NK-92 (cell line): Measurements from ENCODE around the gene DLG2.
"Not testable (repeated sequence)": the region's sequence is repeated elsewhere in the genome, so short reads cannot be mapped to it uniquely, and the experiment has no call there.

Experiments used
- DNase-seq: peaks from one replicate; lab custom pipeline; 2025; ENCODE audit not compliant: unreplicated experiment; lab: John Stamatoyannopoulos, UW

DLG2 gene

GRCh38 chr11:85238906-85239305, 388.2 kb downstream of the DLG2 start:
- no peak for DNase-seq

DNA sequence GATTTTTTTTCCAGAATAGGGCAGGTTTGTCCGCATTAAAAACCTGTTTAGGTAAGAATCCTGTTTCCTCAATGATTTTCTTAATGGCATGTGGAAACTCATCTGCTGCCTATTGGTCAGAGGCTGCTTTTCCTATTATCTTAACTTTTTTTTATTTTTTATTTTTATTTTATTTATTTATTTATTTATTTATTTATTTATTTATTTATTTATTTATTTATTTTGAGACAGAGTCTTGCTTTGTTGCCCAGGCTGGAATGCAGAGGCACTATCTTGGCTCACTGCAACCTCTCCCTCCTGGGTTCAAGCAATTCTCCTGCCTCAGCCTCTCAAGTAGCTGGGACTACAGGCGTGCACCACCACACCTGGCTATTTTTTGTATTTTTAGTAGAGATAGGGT, 389.1 kb downstream of the DLG2 start:
- DNase-seq = not testable (repeated sequence)

DNA sequence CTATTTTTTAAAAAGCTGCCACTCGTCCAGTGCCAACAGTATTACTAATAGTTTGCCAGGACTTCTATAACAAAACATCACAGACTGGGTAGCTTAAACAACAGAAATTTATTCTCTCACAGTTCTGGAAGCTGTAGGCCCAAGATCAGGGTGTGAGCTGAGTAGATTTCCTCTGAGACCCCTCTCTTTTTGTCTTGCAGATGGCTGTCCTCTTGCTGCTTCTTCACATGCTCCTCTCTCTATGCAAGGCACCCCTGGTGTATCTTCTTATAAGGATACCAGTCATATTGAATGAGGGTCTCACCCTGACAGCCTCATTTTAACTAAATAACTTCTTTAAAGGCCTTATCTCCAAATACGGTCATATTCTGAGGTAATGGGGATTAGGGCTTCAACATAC, 390.9 kb downstream of the DLG2 start:
- no peak for DNase-seq

DNA sequence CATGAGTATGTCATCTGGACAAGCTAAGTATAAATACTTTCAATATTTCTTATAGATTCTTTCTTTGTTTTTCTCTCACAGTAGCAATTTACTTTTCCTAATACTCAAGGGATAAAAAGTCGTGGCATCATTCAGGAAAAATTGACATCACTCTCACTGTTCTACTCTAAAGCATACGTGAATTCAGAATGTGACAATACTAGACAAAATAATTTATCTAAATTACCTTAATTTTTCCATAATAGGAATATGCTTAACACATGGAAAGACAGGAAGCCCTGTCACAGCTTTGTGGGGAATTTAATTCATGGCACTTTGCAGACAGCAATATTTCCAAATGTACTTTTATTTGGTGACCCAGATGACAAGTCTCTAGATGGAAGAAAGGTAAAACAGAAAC, 394.6 kb downstream of the DLG2 start:
- DNase-seq = no peak

DNA sequence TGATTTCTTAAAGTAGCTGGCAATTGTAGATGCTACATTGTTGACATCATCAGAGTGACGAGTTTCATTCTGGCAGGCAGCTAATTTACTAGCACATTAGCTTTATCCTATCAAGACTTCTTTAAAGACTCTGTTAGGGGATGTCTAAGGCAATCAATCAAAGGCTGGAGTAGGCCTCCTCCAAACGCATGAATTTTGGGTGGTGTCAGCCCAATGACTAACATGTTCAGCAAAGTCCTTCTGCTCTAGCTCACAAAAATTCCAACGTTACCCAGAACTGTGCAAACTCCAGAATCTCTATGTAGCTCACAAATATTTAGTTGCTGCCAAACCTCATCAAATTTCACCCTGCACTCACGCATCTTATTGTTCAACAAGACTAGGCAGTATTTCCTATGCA, 395.6 kb downstream of the DLG2 start:
- DNase-seq = no peak

DNA sequence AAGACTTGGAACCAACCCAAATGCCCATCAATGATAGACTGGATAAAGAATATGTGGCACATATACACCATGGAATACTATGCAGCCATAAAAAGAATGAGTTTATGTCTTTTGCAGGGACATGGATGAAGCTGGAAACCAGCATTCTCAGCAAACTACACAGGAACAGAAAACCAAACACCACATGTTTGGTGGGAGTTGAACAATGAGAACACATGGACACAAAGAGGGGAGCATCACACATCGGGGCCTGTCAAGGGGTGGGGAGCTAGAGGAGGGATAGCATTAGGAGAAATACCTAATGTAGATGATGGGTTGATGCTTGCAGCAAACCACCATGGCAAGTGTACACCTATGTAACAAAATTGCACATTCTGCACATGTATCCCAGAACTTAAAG, 397.4 kb downstream of the DLG2 start:
- DNase-seq = not testable (repeated sequence)

GRCh38 chr11:85196968-85197367, 430.2 kb downstream of the DLG2 start:
- no peak for DNase-seq

DNA sequence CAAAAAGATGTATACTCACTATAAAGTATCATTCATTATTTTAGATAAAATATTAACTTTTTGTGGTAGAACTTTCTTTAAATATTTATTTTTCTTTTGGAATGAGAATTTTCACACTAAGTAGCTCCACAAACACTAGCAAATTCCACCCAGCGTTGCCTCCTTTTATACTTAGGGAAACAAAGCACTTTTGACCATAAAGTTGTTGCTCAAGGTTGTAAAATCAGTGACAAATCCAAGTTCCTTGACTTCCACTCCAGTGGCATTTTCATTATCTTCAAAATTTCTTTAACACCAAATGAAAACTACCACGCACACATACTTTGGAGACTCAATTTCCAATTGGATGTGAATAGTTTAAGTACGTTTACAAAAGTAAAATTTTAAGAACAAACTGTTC, 431.2 kb downstream of the DLG2 start:
- DNase-seq = no peak

- no peak for DNase-seq
These were observed 439.2 kb downstream of the DLG2 start for GRCh38 chr11:85187992-85188391.

GRCh38 chr11:85184721-85185120, 442.4 kb downstream of the DLG2 start:
- DNase-seq = no peak

- DNase-seq = no peak
These were observed 444.4 kb downstream of the DLG2 start for GRCh38 chr11:85182441-85183387.

DNA sequence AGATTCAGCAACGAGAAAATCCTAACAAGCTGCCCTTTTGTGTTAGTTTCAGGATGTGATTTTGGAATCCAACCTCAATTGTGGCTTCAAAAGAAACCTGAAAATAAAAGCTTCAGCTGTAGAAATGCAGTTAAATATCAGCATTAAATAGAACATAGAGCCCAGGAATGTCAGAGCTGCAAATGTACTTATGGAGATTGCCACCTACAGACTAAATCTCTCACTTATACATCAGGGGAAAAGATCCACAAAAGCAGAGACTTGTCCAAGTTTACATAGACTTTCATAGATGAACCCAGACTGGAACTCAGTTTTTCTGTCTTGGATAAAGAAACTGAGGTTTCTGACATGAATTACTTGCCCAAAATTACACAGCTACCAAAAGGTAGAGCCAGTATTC, 446.6 kb downstream of the DLG2 start:
- no peak for DNase-seq

- DNase-seq = no peak
These were observed 455.4 kb downstream of the DLG2 start for GRCh38 chr11:85171648-85172257.

- DNase-seq = no peak
These were observed 457.0 kb downstream of the DLG2 start for GRCh38 chr11:85170184-85170583.

DNA sequence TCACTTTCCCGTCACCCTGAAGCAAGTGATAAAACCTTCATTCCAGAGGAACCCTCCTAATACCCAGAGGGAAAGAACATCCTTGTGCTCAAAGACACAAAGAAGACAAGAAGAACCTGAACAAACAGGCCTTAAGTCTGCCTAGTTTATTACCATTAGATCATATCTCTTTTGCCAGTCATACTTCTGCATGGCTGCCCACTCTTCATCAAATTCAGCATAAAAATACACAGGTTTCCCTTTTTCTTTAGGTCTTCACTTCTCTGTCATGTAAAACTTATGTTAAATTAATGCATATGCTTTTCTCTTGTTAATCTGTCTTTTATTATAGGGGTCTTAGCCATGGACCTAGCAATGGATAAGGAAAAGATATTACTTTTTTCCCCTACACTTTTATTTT, 459.7 kb downstream of the DLG2 start:
- no peak for DNase-seq

GRCh38 chr11:85167038-85167437, 460.1 kb downstream of the DLG2 start:
- DNase-seq = no peak

DNA sequence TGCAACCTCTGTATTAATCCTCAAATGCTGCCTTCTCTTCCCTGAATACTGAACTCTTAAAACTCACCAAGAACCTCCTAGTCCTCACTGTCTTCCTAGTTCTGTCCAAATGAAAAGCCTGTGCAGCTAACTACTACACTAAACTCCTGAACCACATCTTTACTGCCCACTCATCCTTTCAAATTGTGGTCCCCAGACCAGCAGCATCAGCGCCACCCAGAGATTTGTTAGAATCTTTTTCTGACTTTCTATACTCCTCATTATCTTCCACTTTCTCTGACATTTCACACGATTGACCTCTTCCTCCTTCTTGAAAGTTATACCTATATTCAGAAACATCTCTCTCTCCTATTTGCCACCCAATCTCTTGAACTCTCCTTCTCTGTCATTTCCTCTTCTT, 461.3 kb downstream of the DLG2 start:
- DNase-seq = no peak

- DNase-seq = no peak
These were observed 462.4 kb downstream of the DLG2 start for GRCh38 chr11:85164743-85165142.

DNA sequence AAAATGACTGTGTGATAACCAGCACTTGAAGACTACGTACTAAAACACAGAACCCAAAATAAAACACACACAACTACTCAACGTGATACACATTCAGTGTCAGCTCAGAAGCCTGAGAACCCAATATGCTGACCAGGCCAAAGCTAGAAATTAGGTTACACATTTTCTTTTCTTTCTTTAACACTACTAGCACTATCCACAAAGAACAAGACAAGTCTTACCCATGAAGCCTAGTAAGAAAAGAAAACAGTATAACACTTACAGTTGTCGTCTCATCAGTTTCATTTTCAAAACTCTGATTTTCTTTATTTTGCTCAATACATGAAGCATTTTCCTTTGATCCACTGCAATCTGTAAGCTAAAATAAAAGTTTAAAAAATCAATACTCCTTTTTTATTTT, 472.9 kb downstream of the DLG2 start:
- DNase-seq = no peak

DNA sequence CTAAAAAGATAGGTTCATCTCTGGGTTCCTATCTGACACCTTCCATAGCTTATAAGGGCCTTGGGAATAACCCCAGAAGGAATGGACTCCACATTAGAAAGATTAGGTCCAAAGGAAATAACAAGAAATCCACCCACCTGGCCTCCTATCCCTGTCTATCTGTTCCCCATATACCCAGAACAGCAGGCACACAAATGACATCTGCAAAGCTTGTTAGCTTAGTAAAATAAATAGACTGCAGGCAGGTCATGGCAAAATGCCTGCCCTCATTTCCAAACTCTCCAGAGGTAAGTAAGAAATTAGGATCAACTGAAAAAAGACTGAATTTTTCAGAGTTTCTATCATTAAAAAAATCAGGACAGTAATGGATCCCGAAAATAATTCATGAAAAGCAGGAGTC, 489.5 kb downstream of the DLG2 start:
- DNase-seq = no peak

- DNase-seq = no peak
These were observed 493.5 kb downstream of the DLG2 start for GRCh38 chr11:85133636-85134035.

DNA sequence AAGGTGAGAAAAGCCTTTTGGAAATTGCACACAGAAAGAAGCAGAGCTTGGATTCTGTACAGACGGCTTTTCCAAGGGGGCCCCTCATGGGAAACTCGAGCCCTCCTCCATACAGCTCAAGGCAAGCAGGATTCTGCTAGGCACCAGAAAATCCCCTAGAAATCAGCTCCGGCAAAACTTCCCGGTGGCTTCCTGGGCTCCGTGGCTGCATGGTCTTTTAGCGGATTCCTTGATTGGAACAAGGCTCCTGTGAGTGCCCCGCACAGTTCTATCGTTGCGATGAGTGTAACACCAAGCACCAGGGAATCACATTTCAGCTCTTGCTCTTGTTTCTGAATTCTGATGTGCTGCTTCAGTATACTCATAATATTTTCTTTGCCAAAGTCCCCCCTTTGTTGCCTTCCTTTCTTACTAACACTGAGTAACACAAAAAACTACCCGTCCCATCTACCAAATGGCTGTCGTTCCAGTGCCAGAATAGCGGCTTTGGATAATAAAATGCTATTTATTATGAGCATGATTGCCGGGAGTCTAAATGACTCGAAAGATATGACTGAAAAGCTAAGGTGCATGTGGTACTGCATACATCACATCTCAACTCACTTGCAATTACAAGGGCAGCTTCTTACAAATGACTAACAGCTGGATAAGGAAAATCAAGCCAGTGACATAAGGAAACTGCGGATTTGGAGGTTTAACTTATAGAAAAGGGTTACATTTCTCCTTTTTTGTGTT, 494.1 kb downstream of the DLG2 start:
- no peak for DNase-seq
